SU-DHL-6 (cell line): ENCODE measurements around the gene SLC16A11.

Experiments used
- CTCF ChIP-seq: fragments of 200-600 bp; sonication (generic); IDR thresholded peaks from one replicate; pipeline ENCODE4 v1.5.1; 2017; ENCODE audit warnings: antibody characterized with exemption, mild to moderate bottlenecking, low read length, moderate library complexity; ENCODE audit not compliant: insufficient read depth, poor library complexity, severe bottlenecking
- EZH2phosphoT487 ChIP-seq: fragments of 200-600 bp; sonication (generic), shearing (Covaris generic); conservative IDR thresholded peaks from 2 replicates; pipeline ENCODE4 v1.6.1; 2018; ENCODE audit warnings: mild to moderate bottlenecking, antibody characterized with exemption, low read length, moderate library complexity, mixed read lengths

- TF ChIP-seq EZH2phosphoT487 = no peak
- TF ChIP-seq CTCF = no peak
Observed at GRCh38 chr17:7002288-7003047, 41.4 kb downstream of the SLC16A11 start.
